HG03354 (cell line): ENCODE data around the gene ZNF362.

Source experiments
- ATAC-seq: cut with Tn5 transposase; IDR thresholded peaks from one replicate; pipeline ENCODE4 v1.9.1; 2021; ENCODE audit warnings: mild to moderate bottlenecking; ENCODE audit not compliant: unreplicated experiment, poor library complexity, severe bottlenecking

ZNF362 gene

GRCh38 chr1:33319949-33320618 is 63.8 kb downstream of the ZNF362 start:
- ATAC-seq: no peak

GRCh38 chr1:33320619-33321165 is 64.4 kb downstream of the ZNF362 start, which contains the start of gene A3GALT2:
TSS of gene A3GALT2 (minus strand) at chr1:33321098. CDS start at chr1:33321098, 0 bp downstream.
- no peak for ATAC-seq

- no peak for ATAC-seq
These were observed 64.9 kb downstream of the ZNF362 start for GRCh38 chr1:33321178-33321577.

GRCh38 chr1:33322109-33322508 is 65.8 kb downstream of the ZNF362 start:
- no peak for ATAC-seq

GRCh38 chr1:33322870-33323585 is 66.7 kb downstream of the ZNF362 start:
- no peak for ATAC-seq

- no peak for ATAC-seq
These were observed 67.6 kb downstream of the ZNF362 start for GRCh38 chr1:33323663-33324477.

- ATAC-seq: no peak
These were observed 68.6 kb downstream of the ZNF362 start for GRCh38 chr1:33324677-33325575.

GRCh38 chr1:33326785-33327184 is 70.5 kb downstream of the ZNF362 start:
- no peak for ATAC-seq

GRCh38 chr1:33327587-33328325 is 71.5 kb downstream of the ZNF362 start:
- ATAC-seq: no peak

- ATAC-seq: no peak
These were observed 72.5 kb downstream of the ZNF362 start for GRCh38 chr1:33328817-33329216.

- ATAC-seq: no peak
These were observed 73.5 kb downstream of the ZNF362 start for GRCh38 chr1:33329600-33330305.

GRCh38 chr1:33330361-33330890 is 74.1 kb downstream of the ZNF362 start:
- ATAC-seq: no peak

- no peak for ATAC-seq
These were observed 74.6 kb downstream of the ZNF362 start for GRCh38 chr1:33330906-33331305.

GRCh38 chr1:33331444-33332356 is 75.4 kb downstream of the ZNF362 start:
- ATAC-seq: no peak

GRCh38 chr1:33332357-33332789 is 76.1 kb downstream of the ZNF362 start:
- no peak for ATAC-seq

- ATAC-seq: no peak
These were observed 76.6 kb downstream of the ZNF362 start for GRCh38 chr1:33332881-33333280.

GRCh38 chr1:33334081-33334552 is 77.8 kb downstream of the ZNF362 start:
- ATAC-seq: no peak
